Fibroblast of lung (primary cell): ENCODE measurements around the gene OAS1.

ENCODE experiments used
- CTCF ChIP-seq, 2 donors: IDR thresholded peaks in 1 of 2; conservative IDR thresholded peaks in 1 of 2; 1 replicate in 1 of 2; 2 replicates in 1 of 2; pipeline ENCODE4 v1.5.1; 2011 to 2012; ENCODE audit warnings: low read length in 2 of 2, control low read depth in 1 of 2, inconsistent platforms in 1 of 2, low read depth in 1 of 2, mild to moderate bottlenecking in 1 of 2
- EZH2 ChIP-seq: IDR thresholded peaks from 2 replicates; pipeline ENCODE4 v1.5.1; 2012; ENCODE audit warnings: low read length, control low read depth, mild to moderate bottlenecking; ENCODE audit errors: missing control alignments

GRCh38 chr12:112967858-112968257 is 61.1 kb downstream of the OAS1 start:
- TF ChIP-seq CTCF (conservative IDR thresholded peaks at IDR 0.05 in 1 of 2, IDR thresholded peaks at IDR 0.05 in 1 of 2; ENCODE audit: low read depth in 1 of 2, low read length in 2 of 2) (no peak), EZH2 (no peak)
